ENCODE results near the gene TRMT13.
"Not testable (repeated sequence)": the region's sequence is repeated elsewhere in the genome, so short reads cannot be mapped to it uniquely, and the experiment has no call there.

Gene TRMT13

GRCh38 chr1:100164216-100164615 lies 31.3 kb downstream of the TRMT13 start:
- DNase-seq (ENCODE audit: low read depth): no peak

- DNase-seq (ENCODE audit: low read depth): no peak
These were observed 31.7 kb downstream of the TRMT13 start for GRCh38 chr1:100164702-100165101.

- DNase-seq (ENCODE audit: low read depth): no peak
These were observed 35.1 kb downstream of the TRMT13 start for GRCh38 chr1:100168051-100168450.

GRCh38 chr1:100177295-100178041 lies 44.5 kb downstream of the TRMT13 start:
- DNase-seq (ENCODE audit: low read depth): no peak

GRCh38 chr1:100178091-100178490 lies 45.1 kb downstream of the TRMT13 start, which contains the start of gene LRRC39:
LRRC39 (minus strand) TSS chr1:100178256; CDS start chr1:100168516, 9,740 bp downstream.
- DNase-seq (ENCODE audit: low read depth): no peak

- DNase-seq (ENCODE audit: low read depth): no peak
These were observed 50.4 kb downstream of the TRMT13 start for GRCh38 chr1:100183370-100183769.

- DNase-seq (ENCODE audit: low read depth): no peak
These were observed 51.6 kb downstream of the TRMT13 start for GRCh38 chr1:100184536-100184935.

GRCh38 chr1:100187912-100188311 lies 54.9 kb downstream of the TRMT13 start:
- DNase-seq (ENCODE audit: low read depth): no peak

- DNase-seq (ENCODE audit: low read depth): peak; percentile 79
These were observed 55.7 kb downstream of the TRMT13 start for GRCh38 chr1:100188617-100189016.

- no peak for DNase-seq (ENCODE audit: low read depth)
These were observed 65.6 kb downstream of the TRMT13 start for GRCh38 chr1:100198596-100198995.

GRCh38 chr1:100200060-100200459 lies 67.1 kb downstream of the TRMT13 start:
- not testable (repeated sequence) for DNase-seq (ENCODE audit: low read depth)
